ENCODE results near the gene CCRL2.

GRCh38 chr3:46454606-46455005 is 47.5 kb downstream of the CCRL2 start:
- no peak for TF ChIP-seq EZH2phosphoT487 (IDR thresholded peaks at IDR 0.05; ENCODE audit: insufficient read depth, low read depth)
- TF ChIP-seq EZH2 (IDR thresholded peaks at IDR 0.05; ENCODE audit: insufficient read depth, poor library complexity, severe bottlenecking) = no peak
